HG02981 (cell line): Measurements from ENCODE around the gene ATP7A.
"Not testable (repeated sequence)": the region's sequence is repeated elsewhere in the genome, so short reads cannot be mapped to it uniquely, and the experiment has no call there.

Source experiments
- ATAC-seq: cut with Tn5 transposase; IDR thresholded peaks from one replicate; pipeline ENCODE4 v1.9.1; 2021; ENCODE audit warnings: mild to moderate bottlenecking, moderate library complexity; ENCODE audit not compliant: unreplicated experiment

The ATP7A gene

GRCh38 chrX:78029663-78030062 is 119.2 kb downstream of the ATP7A start:
- no peak for ATAC-seq

- ATAC-seq: no peak
Measured at GRCh38 chrX:78035061-78035460, 124.6 kb downstream of the ATP7A start.

GRCh38 chrX:78037881-78038280 is 127.4 kb downstream of the ATP7A start:
- ATAC-seq: no peak

GRCh38 chrX:78042601-78043000 is 132.1 kb downstream of the ATP7A start:
- no peak for ATAC-seq

- no peak for ATAC-seq
Measured at GRCh38 chrX:78046362-78046761, 135.9 kb downstream of the ATP7A start.

- ATAC-seq: no peak
Measured at GRCh38 chrX:78048052-78048451, 137.6 kb downstream of the ATP7A start.

- no peak for ATAC-seq
Measured at GRCh38 chrX:78063687-78064086, 153.2 kb downstream of the ATP7A start.

GRCh38 chrX:78064152-78064551 is 153.7 kb downstream of the ATP7A start:
- no peak for ATAC-seq

GRCh38 chrX:78064698-78065601 is 154.5 kb downstream of the ATP7A start:
- ATAC-seq: peak; percentile 82

GRCh38 chrX:78066110-78066509 is 155.6 kb downstream of the ATP7A start:
- no peak for ATAC-seq

- ATAC-seq: no peak
Measured at GRCh38 chrX:78071331-78071730, 160.8 kb downstream of the ATP7A start.

- not testable (repeated sequence) for ATAC-seq
Measured at GRCh38 chrX:78073147-78074077, 162.9 kb downstream of the ATP7A start.

GRCh38 chrX:78074088-78074487 is 163.6 kb downstream of the ATP7A start:
- no peak for ATAC-seq

- ATAC-seq: no peak
Measured at GRCh38 chrX:78075787-78076389, 165.4 kb downstream of the ATP7A start.

GRCh38 chrX:78081413-78081812 is 170.9 kb downstream of the ATP7A start:
- ATAC-seq: not testable (repeated sequence)

- ATAC-seq: peak; percentile 91
Measured at GRCh38 chrX:78092296-78092695, 181.8 kb downstream of the ATP7A start.

- ATAC-seq: no peak
Measured at GRCh38 chrX:78098108-78098507, 187.6 kb downstream of the ATP7A start.
